SJCRH30 (cell line): Measurements from ENCODE around the gene MRPS9. TPM values are rescaled to one million over a fixed set of nuclear protein-coding genes. Genes with fewer than 3 reads are reported as not detected.
A peak's percentile ranks its signal among the peaks of the same experiment; 100 is the strongest.

Experiments used
- DNase-seq, 2 experiments: peaks; one replicate each; pipeline ENCODE4 v3.0.0-alpha.2; 2015 to 2020
- H3K27ac ChIP-seq: fragments of 250-450 bp; sonication (Bioruptor Pico); 2 replicates; pipeline ENCODE4 v1.5.1; 2020; ENCODE audit warnings: mild to moderate bottlenecking, moderate library complexity
- H3K27me3 ChIP-seq: fragments of 250-450 bp; sonication (Bioruptor Pico); 2 replicates; pipeline ENCODE4 v1.5.1; 2020; ENCODE audit warnings: mild to moderate bottlenecking, moderate library complexity
- H3K36me3 ChIP-seq: fragments of 250-450 bp; sonication (Bioruptor Pico); 2 replicates; pipeline ENCODE4 v1.5.1; 2020; ENCODE audit warnings: mild to moderate bottlenecking, moderate library complexity
- H3K4me1 ChIP-seq: fragments of 250-450 bp; sonication (Bioruptor Pico); 2 replicates; pipeline ENCODE4 v1.5.1; 2020; ENCODE audit warnings: mild to moderate bottlenecking, moderate library complexity
- H3K4me3 ChIP-seq: fragments of 250-450 bp; sonication (Bioruptor Pico); 2 replicates; pipeline ENCODE4 v1.5.1; 2020; ENCODE audit warnings: mild to moderate bottlenecking, moderate library complexity
- H3K9me3 ChIP-seq: fragments of 250-450 bp; sonication (Bioruptor Pico); replicated peaks from 2 replicates; pipeline ENCODE4 v1.5.1; 2020; ENCODE audit warnings: mild to moderate bottlenecking, moderate library complexity
- total RNA-seq: library from RNA; depleted of rRNA; stranded (reverse); fragments of >200 nt; shearing (Covaris generic); gene quantifications from 2 replicates; pipeline ENCODE4 v1.2.3, GENCODE V29; 2014

The MRPS9 gene
- total RNA-seq, 1 experiment from 2014 or later, result 54.5 TPM

DNA sequence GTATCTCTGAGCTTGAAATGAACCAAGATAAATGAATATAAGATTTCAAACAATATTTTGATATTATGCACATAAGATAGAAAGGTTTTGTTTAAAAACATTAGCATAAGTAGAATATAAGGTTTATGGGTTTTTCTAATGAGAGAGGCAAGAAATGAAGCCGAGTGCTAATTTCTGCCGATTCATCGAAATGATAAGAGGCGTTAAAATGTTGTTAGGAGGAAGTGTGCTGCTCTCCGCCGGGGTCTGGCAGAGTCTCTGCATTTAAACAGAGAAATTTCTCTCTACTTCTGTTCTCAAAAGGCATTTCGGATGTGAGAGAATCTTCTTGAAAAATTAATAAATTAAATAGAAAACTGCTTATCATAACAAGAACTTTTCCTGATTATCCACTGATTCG is 83.6 kb downstream of the MRPS9 start:
- H3K36me3 ChIP-seq, result no peaks in the 10 kb centered on the region

DNA sequence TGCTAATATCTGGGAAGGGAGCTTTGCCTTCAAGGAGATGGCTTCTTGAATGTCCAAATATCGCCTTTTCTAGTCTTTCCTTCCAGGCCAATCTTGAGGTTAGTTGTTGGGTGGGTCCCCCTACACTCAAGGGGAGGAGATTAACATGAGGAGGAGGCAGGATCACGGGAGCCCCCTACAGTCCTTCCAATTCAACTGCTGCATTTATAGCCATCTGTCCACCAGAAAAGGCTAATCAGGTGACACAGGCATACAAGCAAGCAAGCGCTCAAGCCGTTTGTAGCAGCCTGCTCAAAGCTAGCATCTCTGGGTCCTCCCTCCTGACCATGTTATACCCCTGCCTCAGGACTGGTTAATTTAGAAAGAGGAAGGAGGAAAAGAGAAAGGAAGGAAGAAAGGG is 87.6 kb downstream of the MRPS9 start:
- DNase-seq, result peak in 1 of 2 experiments; percentile 38
- Histone ChIP-seq H3K27me3 (no peaks in the 10 kb centered on the region), H3K4me1 (no peaks in the 10 kb centered on the region), H3K27ac (no peak overlapping the region), H3K4me3 (no peak overlapping the region), H3K36me3 (no peaks in the 10 kb centered on the region), H3K9me3 (no peaks in the 10 kb centered on the region)

More for the DNA sequence above, 83.6 kb downstream of the MRPS9 start:
- Histone ChIP-seq H3K27me3 (no peaks in the 10 kb centered on the region), H3K9me3 (no peaks in the 10 kb centered on the region), H3K27ac (no peak overlapping the region), H3K4me3 (no peak overlapping the region), H3K4me1 (no peaks in the 10 kb centered on the region)
- no peak for DNase-seq

DNA sequence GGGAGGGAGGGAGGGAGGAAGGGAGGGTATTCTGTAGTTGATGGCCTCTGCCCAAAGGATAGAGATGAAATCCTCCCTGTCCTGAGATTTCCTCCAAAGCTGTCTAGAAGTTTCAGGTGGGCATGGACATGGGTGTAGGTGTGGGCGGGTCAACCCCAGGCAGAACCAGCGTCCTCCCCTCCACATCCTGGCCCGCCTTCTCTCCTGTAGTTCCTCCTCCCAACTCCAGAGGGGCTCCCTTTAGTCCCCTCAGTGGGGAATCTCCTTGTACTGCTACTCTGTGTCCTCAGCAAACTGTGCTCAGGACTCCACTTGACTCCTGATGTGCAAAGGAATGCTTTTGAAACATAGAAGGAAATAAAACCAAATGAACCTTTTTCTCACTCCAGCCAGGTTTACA is 88.1 kb downstream of the MRPS9 start:
- Histone ChIP-seq H3K4me1 (no peaks in the 10 kb centered on the region), H3K9me3 (no peaks in the 10 kb centered on the region), H3K4me3 (no peak overlapping the region), H3K27ac (no peak overlapping the region), H3K27me3 (no peaks in the 10 kb centered on the region), H3K36me3 (no peaks in the 10 kb centered on the region)
- no peak for DNase-seq

DNA sequence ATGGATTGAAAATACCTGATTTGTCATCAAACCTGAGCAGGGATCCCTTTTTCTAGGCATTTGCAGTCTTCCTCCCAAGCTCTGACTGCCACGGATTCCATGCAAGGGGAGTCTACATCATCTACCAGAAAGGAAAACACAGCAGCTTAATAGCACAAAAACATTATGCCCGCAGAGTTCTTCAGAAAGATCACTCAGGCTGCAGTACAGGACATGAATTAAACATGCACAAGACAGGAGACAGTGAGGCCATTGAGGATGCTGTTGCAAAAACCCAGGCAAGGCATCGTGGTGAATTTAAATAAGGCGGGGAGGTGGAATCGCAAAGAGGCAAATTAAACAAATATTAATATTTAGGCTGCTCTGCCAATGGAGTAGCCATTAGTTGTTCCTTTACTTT is 88.5 kb downstream of the MRPS9 start:
- Histone ChIP-seq H3K36me3 (no peaks in the 10 kb centered on the region), H3K4me1 (no peaks in the 10 kb centered on the region), H3K27ac (no peak overlapping the region), H3K4me3 (no peak overlapping the region), H3K27me3 (no peaks in the 10 kb centered on the region), H3K9me3 (no peaks in the 10 kb centered on the region)
- DNase-seq, result no peak

DNA sequence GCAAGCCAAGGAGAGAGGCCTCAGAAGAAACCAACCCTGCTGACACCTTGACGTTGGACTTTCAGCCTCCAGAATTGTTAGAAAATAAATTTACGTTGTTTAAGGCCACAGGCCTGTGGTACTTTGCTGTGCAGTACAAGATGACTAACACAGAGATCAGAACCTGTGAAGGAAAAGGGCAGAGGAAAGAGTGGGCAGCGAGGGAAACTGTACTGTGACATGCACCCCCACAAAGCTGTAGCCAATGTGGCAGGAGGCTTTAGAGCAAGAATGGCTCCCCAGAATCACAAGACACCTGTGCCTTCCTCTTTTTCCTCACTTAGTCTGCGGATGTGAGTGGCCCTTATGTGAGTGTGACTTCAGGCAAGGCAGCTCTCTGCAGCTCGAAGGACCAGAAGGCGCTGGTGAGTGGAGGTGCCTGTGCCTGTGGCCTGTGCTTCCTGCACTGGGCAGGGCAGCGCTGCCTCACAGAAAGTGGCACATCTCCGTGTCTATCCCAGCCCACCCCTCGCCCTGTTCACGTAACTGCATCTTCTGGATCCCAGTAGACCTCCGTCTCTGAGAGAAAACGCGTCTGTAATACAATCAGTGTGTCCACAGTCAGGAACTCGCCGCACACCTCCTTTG is 89.5 kb downstream of the MRPS9 start:
- Histone ChIP-seq H3K27ac (no peak overlapping the region), H3K4me3 (no peak overlapping the region), H3K36me3 (no peaks in the 10 kb centered on the region), H3K4me1 (no peaks in the 10 kb centered on the region), H3K27me3 (no peaks in the 10 kb centered on the region), H3K9me3 (no peaks in the 10 kb centered on the region)
- no peak for DNase-seq

DNA sequence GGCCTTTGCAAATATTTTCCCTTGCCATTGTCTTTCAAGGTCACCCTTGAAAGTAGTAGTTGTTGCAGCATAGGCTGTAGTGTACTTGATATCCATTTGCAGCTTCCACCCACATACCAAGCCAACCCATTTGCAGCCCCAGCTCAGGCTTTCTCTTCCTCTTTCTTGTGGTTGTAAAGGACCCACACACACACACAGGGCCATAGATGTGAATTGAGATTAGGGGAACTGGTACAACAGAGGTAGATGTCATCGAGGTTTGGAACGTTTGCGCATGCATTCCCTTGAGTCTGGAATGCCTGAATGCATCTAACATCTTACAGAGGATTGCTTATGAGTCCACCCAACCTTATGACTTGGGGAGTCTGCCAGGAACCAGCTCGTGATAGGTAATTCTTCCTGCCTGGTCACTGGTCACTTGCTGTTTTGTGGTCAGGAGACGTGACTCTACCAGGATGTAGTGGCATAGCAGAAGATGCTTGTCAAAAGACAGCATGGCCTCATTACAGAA is 91.9 kb downstream of the MRPS9 start:
- no peak overlapping the region for H3K27ac ChIP-seq
- H3K4me3 ChIP-seq, result no peak overlapping the region
- H3K36me3 ChIP-seq, result no peaks in the 10 kb centered on the region
- no peaks in the 10 kb centered on the region for H3K27me3 ChIP-seq
- no peak for DNase-seq
- no peaks in the 10 kb centered on the region for H3K9me3 ChIP-seq
- no peaks in the 10 kb centered on the region for H3K4me1 ChIP-seq

DNA sequence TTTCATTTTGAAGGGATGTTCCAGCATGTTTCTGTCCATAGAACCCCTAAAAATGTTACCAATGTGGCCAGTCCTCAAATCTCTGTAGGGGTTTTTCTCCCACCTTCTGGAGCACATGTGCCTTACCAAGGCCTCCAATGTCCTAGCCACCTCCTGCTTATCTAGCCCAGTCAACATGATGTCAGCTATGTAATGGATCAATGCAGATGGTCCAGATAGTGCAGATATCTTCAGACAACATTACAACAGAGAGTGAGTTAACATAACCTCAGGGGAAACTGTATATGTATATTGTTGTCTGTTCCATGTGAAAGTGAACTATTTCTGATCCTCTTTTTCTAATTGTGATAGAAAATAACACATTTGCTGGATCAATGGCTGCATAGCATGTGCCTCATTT is 92.7 kb downstream of the MRPS9 start:
- no peak overlapping the region for H3K27ac ChIP-seq
- H3K36me3 ChIP-seq, result no peaks in the 10 kb centered on the region
- H3K27me3 ChIP-seq, result no peaks in the 10 kb centered on the region
- no peaks in the 10 kb centered on the region for H3K4me1 ChIP-seq
- no peaks in the 10 kb centered on the region for H3K9me3 ChIP-seq
- DNase-seq, result no peak
- H3K4me3 ChIP-seq, result no peak overlapping the region

DNA sequence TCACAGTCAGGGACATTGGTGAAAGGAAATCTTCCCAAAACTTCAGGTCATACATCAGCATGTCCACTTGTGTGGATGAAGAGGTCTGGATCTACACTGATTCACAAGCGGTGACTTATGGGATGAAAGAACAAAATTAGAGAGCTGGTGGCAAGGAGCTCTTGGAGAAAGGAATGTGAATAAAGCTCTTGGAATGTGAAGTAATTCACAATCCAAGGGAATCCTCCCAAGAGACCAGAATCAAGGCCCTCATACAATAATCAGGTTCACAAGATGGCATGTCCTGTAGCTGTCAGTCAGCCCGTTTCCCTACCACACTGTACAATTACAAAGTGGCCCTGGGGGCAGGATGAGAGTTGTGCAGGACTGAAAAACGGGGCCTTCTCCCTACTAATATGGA is 96.2 kb downstream of the MRPS9 start:
- H3K9me3 ChIP-seq, result no peaks in the 10 kb centered on the region; the same call in none of the 2 replicates
- H3K36me3 ChIP-seq, result no peaks in the 10 kb centered on the region
- H3K27ac ChIP-seq, result no peak overlapping the region
- no peak overlapping the region for H3K4me3 ChIP-seq
- peaks cover 4% of the 10 kb centered on the region for H3K4me1 ChIP-seq
- DNase-seq, result no peak
- no peaks in the 10 kb centered on the region for H3K27me3 ChIP-seq

DNA sequence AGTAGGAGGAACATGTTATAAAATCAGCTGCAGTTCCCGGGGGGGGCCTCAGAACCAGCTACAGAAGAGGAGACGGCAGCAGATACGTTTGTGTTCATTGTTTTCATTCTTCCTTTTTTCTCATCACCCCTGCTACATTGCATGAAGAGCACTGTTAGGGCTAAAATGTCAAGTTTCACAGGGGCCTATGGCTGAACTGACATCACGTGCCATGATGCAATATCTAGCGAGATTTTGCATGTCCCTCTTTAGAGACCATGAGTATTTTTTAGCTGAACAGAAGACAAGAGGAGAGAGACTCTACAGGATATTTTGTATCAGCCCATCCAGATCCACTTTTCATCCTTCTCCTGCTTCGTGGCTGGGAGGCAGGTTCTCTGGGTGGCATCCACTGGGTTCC is 97.6 kb downstream of the MRPS9 start:
- no peak for DNase-seq
- no peaks in the 10 kb centered on the region; the same call in none of the 2 replicates for H3K9me3 ChIP-seq
- no peak overlapping the region for H3K4me3 ChIP-seq
- no peaks in the 10 kb centered on the region for H3K27me3 ChIP-seq
- peaks cover 18% of the 10 kb centered on the region for H3K4me1 ChIP-seq
- H3K36me3 ChIP-seq, result no peaks in the 10 kb centered on the region
- H3K27ac ChIP-seq, result no peak overlapping the region

DNA sequence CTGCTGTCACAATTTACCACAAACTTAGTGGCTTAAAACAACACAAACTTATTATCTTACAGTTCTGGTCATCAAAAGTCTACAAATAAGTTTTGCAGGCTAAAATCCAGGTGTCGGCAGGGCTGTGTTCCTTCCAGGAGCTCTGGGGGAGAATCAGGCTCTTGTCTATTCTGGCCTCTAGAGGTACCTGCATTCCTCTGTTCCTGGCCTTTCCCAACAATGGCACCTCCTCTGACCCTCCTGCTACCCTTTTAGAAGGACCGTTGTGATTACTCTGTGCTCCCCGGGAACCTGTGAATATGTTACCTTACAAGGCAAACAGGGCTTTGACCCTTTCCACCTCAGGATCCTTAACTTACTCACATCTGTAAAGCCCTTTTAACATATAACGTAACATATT is 98.5 kb downstream of the MRPS9 start:
- H3K4me3 ChIP-seq, result no peak overlapping the region
- H3K36me3 ChIP-seq, result no peaks in the 10 kb centered on the region
- no peaks in the 10 kb centered on the region; the same call in none of the 2 replicates for H3K9me3 ChIP-seq
- H3K27ac ChIP-seq, result no peak overlapping the region
- DNase-seq, result no peak
- H3K4me1 ChIP-seq, result peaks cover 21% of the 10 kb centered on the region
- no peaks in the 10 kb centered on the region for H3K27me3 ChIP-seq

DNA sequence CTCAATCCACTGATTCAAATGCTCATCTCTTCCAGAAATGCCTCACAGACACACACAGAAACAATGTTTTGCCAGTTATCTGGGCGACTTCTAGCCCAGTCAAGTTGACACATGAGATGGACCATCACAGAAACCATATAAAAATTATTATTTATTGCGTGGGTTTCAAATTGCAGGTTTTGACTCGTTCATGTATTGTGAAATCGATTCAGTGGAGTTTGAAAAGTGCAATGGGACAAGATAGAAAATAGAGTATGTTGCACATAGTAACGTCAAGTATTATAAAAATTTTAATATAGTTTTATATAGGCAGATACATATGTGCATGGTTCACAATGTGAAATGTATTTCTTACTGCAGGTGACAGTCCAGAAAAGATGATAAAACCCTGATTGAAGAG is 100.8 kb downstream of the MRPS9 start:
- Histone ChIP-seq H3K27ac (no peak overlapping the region), H3K4me3 (no peak overlapping the region), H3K27me3 (no peaks in the 10 kb centered on the region), H3K9me3 (no peaks in the 10 kb centered on the region; the same call in none of the 2 replicates), H3K36me3 (no peaks in the 10 kb centered on the region), H3K4me1 (peaks cover 21% of the 10 kb centered on the region)
- no peak for DNase-seq

DNA sequence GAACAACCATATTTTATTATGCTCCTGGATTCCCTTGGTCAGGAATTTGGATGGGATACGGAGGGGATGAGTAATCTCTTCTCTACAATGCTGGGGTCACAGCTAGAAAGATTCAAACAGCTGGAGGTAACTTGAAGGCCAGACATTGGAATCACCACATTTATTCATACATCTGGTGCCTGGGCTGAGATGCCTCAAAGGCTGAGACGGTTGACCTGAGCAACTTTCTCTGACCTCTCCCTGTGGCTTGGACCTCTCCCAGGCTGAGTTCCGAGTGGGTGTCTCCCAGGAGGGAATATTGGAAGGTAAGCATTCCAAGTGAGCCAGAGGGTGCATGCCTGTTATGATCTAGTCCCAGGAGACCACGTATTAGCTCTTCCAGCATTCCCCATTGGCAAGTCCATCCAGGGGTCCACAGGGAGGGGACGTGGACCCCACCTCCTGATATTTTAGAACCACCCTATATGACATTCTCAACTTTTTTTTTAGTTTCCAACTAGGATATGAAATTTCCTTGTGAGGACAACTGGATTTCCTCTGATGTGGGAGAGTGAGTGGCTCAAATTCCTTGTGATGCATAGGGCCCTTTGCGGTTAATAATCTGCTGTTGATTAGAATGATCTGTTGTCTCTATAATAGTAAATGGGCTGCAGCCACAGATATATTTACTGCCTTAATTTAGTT is 101.8 kb downstream of the MRPS9 start:
- H3K9me3 ChIP-seq, result no peaks in the 10 kb centered on the region; the same call in none of the 2 replicates
- no peaks in the 10 kb centered on the region for H3K36me3 ChIP-seq
- peak overlapping the region; percentile 51 for H3K27ac ChIP-seq
- H3K27me3 ChIP-seq, result no peaks in the 10 kb centered on the region
- DNase-seq, result peak; percentile 77 to 78
- peaks cover 21% of the 10 kb centered on the region for H3K4me1 ChIP-seq
- no peak overlapping the region for H3K4me3 ChIP-seq

DNA sequence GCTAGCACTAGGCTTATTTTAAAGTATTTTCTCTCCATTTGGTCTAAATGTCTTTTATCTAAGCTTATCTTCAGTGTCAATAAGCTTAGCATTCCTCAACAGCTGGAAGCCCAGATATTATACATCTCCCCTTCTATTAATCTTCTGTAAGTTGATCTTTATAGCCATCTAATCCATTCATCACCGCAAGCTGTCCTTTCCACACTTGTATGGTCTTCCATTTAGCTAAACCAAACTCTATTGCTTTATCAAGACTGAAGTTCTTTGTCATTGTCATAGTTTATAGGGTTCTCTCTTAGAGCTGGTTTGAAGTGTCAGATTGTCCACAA is 102.3 kb downstream of the MRPS9 start:
- Histone ChIP-seq H3K4me3 (no peak overlapping the region), H3K4me1 (peaks cover 21% of the 10 kb centered on the region), H3K36me3 (no peaks in the 10 kb centered on the region), H3K9me3 (no peaks in the 10 kb centered on the region; the same call in none of the 2 replicates), H3K27ac (peak overlapping the region; percentile 51), H3K27me3 (no peaks in the 10 kb centered on the region)
- DNase-seq, result peak in 1 of 2 experiments; percentile 58

DNA sequence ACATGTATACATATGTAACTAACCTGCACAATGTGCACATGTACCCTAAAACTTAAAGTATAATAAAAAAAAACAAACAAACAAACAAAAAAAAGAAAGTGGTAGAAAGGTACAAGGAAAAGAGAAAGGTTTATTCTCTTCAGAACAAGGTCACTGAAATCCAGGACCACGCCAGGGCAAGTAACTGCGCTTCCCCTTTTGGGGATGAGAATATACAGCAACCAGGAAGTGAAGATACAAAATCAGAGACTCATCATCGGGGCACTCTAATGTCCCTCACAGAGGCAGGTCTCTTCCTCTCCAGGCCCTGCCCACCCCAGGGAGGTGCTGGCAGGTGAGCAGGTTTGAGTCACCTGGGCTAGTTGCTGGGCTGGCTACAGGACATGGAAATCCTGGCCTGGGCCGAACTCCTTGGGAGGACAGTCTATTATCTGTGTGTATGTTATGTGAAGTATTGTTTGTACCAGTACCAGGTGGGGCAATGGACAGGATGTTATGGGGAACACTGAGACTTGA is 103.3 kb downstream of the MRPS9 start:
- Histone ChIP-seq H3K9me3 (no peaks in the 10 kb centered on the region; the same call in none of the 2 replicates), H3K36me3 (no peaks in the 10 kb centered on the region), H3K27ac (no peak overlapping the region), H3K4me3 (no peak overlapping the region), H3K4me1 (peaks cover 21% of the 10 kb centered on the region), H3K27me3 (no peaks in the 10 kb centered on the region)
- DNase-seq, result no peak

DNA sequence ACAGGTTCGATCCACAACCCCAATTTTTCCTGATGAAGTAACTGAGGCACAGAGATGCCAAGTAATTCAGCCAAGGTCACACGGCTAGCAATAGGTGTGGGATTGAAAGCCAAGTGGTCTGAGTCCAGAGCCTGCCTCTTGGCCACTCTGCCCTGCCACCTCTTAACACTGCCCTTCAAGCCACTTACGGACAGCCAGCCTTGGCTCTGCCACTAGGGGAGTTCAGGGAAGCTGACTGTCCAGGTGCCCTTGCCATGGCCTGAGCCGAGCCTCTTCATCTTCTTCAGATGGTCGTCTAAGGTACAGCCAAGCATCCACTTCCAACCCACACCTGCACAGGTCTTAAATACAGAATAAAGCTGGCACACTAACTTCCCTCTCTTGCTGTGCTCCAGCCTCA is 104.4 kb downstream of the MRPS9 start:
- H3K4me1 ChIP-seq, result peaks cover 21% of the 10 kb centered on the region
- no peak overlapping the region for H3K4me3 ChIP-seq
- DNase-seq, result no peak
- no peak overlapping the region for H3K27ac ChIP-seq
- no peaks in the 10 kb centered on the region for H3K36me3 ChIP-seq
- no peaks in the 10 kb centered on the region; the same call in none of the 2 replicates for H3K9me3 ChIP-seq
- no peaks in the 10 kb centered on the region for H3K27me3 ChIP-seq
